Endothelial cell of umbilical vein (primary cell): ENCODE data around the gene IWS1. TPM values are rescaled to one million over a fixed set of nuclear protein-coding genes. Genes with fewer than 3 reads are reported as not detected.

ENCODE experiments used
- BruUV-seq: library from RNA; stranded (reverse); fragments of 400-500 nt; replicated peaks from 2 replicates; lab custom pipeline; 2021; lab: Mats Ljungman, UMichigan
- CTCF ChIA-PET: fragments of 300-600, 350-600 bp; sonication (Branson Sonifier 250); formaldehyde crosslinking; loops from one replicate; lab custom pipeline; 2021; ENCODE audit warnings: antibody characterized with exemption, inconsistent platforms; lab: Charles Lee
- POLR2A ChIA-PET: fragments of 300-600, 350-600 bp; sonication (Branson Sonifier 250); formaldehyde crosslinking; loops from one replicate; lab custom pipeline; 2021; ENCODE audit warnings: antibody characterized with exemption, inconsistent platforms; lab: Charles Lee
- DNase-seq: peaks from one replicate; pipeline ENCODE4 v3.0.0-alpha.2; 2011; ENCODE audit warnings: low read depth, low spot score
- FAIRE-seq: peaks from 2 replicates; lab custom pipeline; 2011; peaks lifted over from hg19 to GRCh38; lab: Jason Lieb, UNC
- H2AFZ ChIP-seq: 2 replicates; pipeline ENCODE4 v1.6.0; 2012; ENCODE audit warnings: low read depth, low read length, control low read depth, inconsistent platforms
- H3K27ac ChIP-seq: 2 replicates; pipeline ENCODE4 v1.5.1; 2011; ENCODE audit warnings: low read depth, mild to moderate bottlenecking, control low read depth, low read length, moderate library complexity; ENCODE audit not compliant: insufficient read depth
- H3K27me3 ChIP-seq, 2 experiments: 2 replicates each; pipeline versions ENCODE4 v1.6.0 to v1.6.1; 2011; ENCODE audit warnings: low read length in 2 of 2, mixed read lengths in 1 of 2; ENCODE audit not compliant: control insufficient read depth in 2 of 2, insufficient read depth in 2 of 2
- H3K36me3 ChIP-seq, 2 experiments: 2 replicates in 1 of 2; 3 replicates in 1 of 2; pipeline ENCODE4 v1.5.1; 2011; ENCODE audit warnings: low read length in 2 of 2, mild to moderate bottlenecking in 1 of 2, moderate library complexity in 1 of 2; ENCODE audit not compliant: control insufficient read depth in 2 of 2, insufficient read depth in 2 of 2; ENCODE audit errors: extremely low read depth in 1 of 2
- H3K4me1 ChIP-seq: 3 replicates; pipeline ENCODE4 v1.5.1; 2011; ENCODE audit warnings: mild to moderate bottlenecking, low read length; ENCODE audit not compliant: control insufficient read depth, insufficient read depth; ENCODE audit errors: extremely low read depth
- H3K4me2 ChIP-seq: 2 replicates; pipeline ENCODE4 v1.6.1; 2011; ENCODE audit warnings: low read length, control low read depth, mixed read lengths; ENCODE audit not compliant: insufficient read depth
- H3K4me3 ChIP-seq, 3 experiments: fragments of 200-600 bp in 1 of 3; sonication (generic), shearing (Covaris generic) in 1 of 3; replicated peaks in 1 of 3; 2 replicates each; pipeline ENCODE4 v1.5.1; 2011 to 2016; ENCODE audit warnings: control low read depth in 3 of 3, low read length in 3 of 3, mild to moderate bottlenecking in 2 of 3, inconsistent platforms in 1 of 3, low read depth in 1 of 3, moderate library complexity in 1 of 3; ENCODE audit not compliant: insufficient read depth in 1 of 3
- H3K79me2 ChIP-seq: 2 replicates; pipeline ENCODE4 v1.6.0; 2012; ENCODE audit warnings: low read length, inconsistent platforms; ENCODE audit not compliant: control insufficient read depth, insufficient read depth
- H3K9ac ChIP-seq: replicated peaks from 2 replicates; pipeline ENCODE3; 2011; ENCODE audit warnings: low read length, control low read depth; ENCODE audit not compliant: insufficient read depth; ENCODE audit errors: extremely low read depth
- H3K9me1 ChIP-seq: replicated peaks from 3 replicates; pipeline ENCODE4 v1.6.0; 2011; ENCODE audit warnings: mild to moderate bottlenecking, low read length; ENCODE audit not compliant: control insufficient read depth, insufficient read depth; ENCODE audit errors: extremely low read depth
- H3K9me3 ChIP-seq: replicated peaks from 2 replicates; pipeline ENCODE4 v1.5.1; 2012; ENCODE audit warnings: low read length, inconsistent platforms; ENCODE audit not compliant: control insufficient read depth, insufficient read depth
- H4K20me1 ChIP-seq: replicated peaks from 2 replicates; pipeline ENCODE3; 2011; ENCODE audit warnings: mild to moderate bottlenecking, low read length; ENCODE audit not compliant: control insufficient read depth, insufficient read depth; ENCODE audit errors: extremely low read depth
- EZH2 ChIP-seq: IDR thresholded peaks from 2 replicates; pipeline ENCODE4 v1.6.1; 2012; ENCODE audit warnings: borderline replicate concordance, low read depth, mild to moderate bottlenecking, moderate library complexity, low read length, inconsistent platforms; ENCODE audit not compliant: severe bottlenecking
- FOS ChIP-seq: IDR thresholded peaks from 2 replicates; pipeline ENCODE4 v1.6.1; 2011; ENCODE audit warnings: mild to moderate bottlenecking, low read length, moderate library complexity, borderline replicate concordance; ENCODE audit not compliant: insufficient read depth
- GATA2 ChIP-seq: IDR thresholded peaks from 2 replicates; pipeline ENCODE4 v1.7.0; 2011; ENCODE audit warnings: low read depth, mild to moderate bottlenecking, moderate library complexity, mixed read lengths, low read length; ENCODE audit not compliant: insufficient read length, insufficient read depth
- JUN ChIP-seq: IDR thresholded peaks from 2 replicates; pipeline ENCODE4 v1.6.1; 2011; ENCODE audit warnings: borderline replicate concordance, low read depth; ENCODE audit not compliant: insufficient read length, insufficient read depth
- MYC ChIP-seq: IDR thresholded peaks from one replicate; pipeline ENCODE4 v1.6.1; 2011; ENCODE audit warnings: mild to moderate bottlenecking, low read depth, low read length
- POLR2A ChIP-seq: IDR thresholded peaks from 2 replicates; pipeline ENCODE4 v1.6.1; 2012; ENCODE audit warnings: low read depth, mild to moderate bottlenecking, control low read depth, low read length
- POLR2AphosphoS5 ChIP-seq: IDR thresholded peaks from 2 replicates; pipeline ENCODE4 v1.6.1; 2012; ENCODE audit warnings: low read depth, mild to moderate bottlenecking, control low read depth, low read length, moderate library complexity; ENCODE audit not compliant: insufficient read depth
- dilution Hi-C: fragments of 300-500 bp; cut with MboI; formaldehyde crosslinking; loops from one replicate; pipeline ENCODE4 v1.15.0; 2019; ENCODE audit warnings: low sequenced_read_pairs; ENCODE audit not compliant: extremely low pct_ligation_motif_present
- intact Hi-C: fragments of 100-400 bp; cut with micrococcal nuclease; formaldehyde crosslinking; loops from one replicate; pipeline ENCODE4 v1.10.0; 2022
- polyA plus RNA-seq, 4 experiments: library from polyadenylated mRNA; depleted of rRNA in 3 of 4; stranded (reverse) in 3 of 4; unstranded in 1 of 4; fragments of >200 nt; gene quantifications; 2 replicates each; pipeline versions ENCODE4 v1.2.1 to v1.2.3, GENCODE V29; 2011 to 2012; ENCODE audit warnings: missing spikeins in 1 of 4
- total RNA-seq: library from RNA; stranded (reverse); gene quantifications from 2 replicates; pipeline ENCODE4 v1.2.3, GENCODE V29; 2021
- TF ChIP-seq, protein P1 (sequence below): IDR thresholded peaks from 2 replicates; pipeline ENCODE4 v1.6.1; 2011; ENCODE audit not compliant: insufficient read depth, insufficient read length
- TF ChIP-seq, protein P2 (sequence below), 2 donors: IDR thresholded peaks; 1 replicate in 1 of 2; 2 replicates in 1 of 2; pipeline ENCODE4 v1.5.1; 2011; ENCODE audit warnings: low read length in 2 of 2, mild to moderate bottlenecking in 2 of 2, moderate library complexity in 2 of 2, control low read depth in 1 of 2, inconsistent platforms in 1 of 2, low read depth in 1 of 2; ENCODE audit not compliant: insufficient read depth in 1 of 2; ENCODE audit errors: extremely low read depth in 1 of 2

IWS1 gene
- total and polyA plus RNA-seq, 2 donors (not counting 3 experiments of a cell fraction or from before 2014, with no cell fraction given), result 14.7 to 51.0 TPM

DNA sequence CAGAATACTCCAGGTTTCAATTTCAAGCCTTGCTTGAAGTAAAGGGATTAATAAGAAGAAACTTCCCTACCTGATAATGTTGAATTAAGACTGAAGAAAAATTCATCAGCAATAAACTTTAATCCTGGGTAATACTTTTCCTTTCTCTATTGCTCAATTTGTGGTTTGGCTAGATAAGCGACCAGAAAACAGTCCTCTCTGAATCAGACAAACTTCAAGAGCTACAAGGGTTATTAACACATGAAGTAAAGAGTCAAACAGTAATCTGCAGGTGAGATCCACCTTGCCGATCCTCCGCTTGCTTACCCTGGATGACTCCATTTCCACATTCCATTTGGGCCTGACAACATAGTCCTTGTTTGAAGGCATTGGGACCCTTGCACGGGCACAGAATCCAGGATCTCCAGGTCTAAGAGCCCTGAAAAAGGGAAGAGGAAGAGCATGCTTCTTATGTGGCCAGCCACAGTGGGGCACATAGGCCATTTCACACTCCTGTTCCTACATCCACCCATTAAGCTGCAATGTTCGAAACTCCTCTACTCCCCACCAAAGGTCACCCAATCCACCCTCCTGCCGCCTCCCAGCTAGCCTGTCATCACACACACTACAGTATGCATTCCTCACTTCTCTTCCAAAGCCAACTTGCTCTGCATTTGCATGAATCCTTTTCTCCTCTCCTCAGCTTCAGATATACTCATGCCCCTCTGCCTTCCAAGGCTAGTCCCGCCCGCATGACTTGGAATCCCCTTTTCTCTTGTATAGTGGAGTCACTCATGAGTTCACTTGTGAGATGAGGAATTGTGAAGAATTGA lies 39.8 kb downstream of the IWS1 start:
- H3K9me3 ChIP-seq, result no peaks in the 10 kb centered on the region
- TF ChIP-seq, protein P1, sequence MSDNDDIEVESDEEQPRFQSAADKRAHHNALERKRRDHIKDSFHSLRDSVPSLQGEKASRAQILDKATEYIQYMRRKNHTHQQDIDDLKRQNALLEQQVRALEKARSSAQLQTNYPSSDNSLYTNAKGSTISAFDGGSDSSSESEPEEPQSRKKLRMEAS, result no peak
- TF ChIP-seq POLR2A (no peak), JUN (no peak), EZH2 (no peak), POLR2AphosphoS5 (no peak), MYC (no peak), FOS (no peak), GATA2 (no peak)
- TF ChIP-seq, protein P2, sequence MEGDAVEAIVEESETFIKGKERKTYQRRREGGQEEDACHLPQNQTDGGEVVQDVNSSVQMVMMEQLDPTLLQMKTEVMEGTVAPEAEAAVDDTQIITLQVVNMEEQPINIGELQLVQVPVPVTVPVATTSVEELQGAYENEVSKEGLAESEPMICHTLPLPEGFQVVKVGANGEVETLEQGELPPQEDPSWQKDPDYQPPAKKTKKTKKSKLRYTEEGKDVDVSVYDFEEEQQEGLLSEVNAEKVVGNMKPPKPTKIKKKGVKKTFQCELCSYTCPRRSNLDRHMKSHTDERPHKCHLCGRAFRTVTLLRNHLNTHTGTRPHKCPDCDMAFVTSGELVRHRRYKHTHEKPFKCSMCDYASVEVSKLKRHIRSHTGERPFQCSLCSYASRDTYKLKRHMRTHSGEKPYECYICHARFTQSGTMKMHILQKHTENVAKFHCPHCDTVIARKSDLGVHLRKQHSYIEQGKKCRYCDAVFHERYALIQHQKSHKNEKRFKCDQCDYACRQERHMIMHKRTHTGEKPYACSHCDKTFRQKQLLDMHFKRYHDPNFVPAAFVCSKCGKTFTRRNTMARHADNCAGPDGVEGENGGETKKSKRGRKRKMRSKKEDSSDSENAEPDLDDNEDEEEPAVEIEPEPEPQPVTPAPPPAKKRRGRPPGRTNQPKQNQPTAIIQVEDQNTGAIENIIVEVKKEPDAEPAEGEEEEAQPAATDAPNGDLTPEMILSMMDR (IDR thresholded peaks at IDR 0.05; ENCODE audit: extremely low read depth in 1 of 2, insufficient read depth in 1 of 2, low read depth in 1 of 2, low read length in 2 of 2), result no peak
- dilution Hi-C loops, result no loop called here
- DNase-seq, result no peak
- H2AFZ ChIP-seq, result no peak overlapping the region
- no peaks in the 10 kb centered on the region for H3K27me3 ChIP-seq
- no peaks in the 10 kb centered on the region for H3K4me1 ChIP-seq
- no peak overlapping the region for H3K4me3 ChIP-seq
- ChIA-PET POLR2A (interaction anchor here (0.6 kb wide), 1 partner anchor 24 kb away, joined by 3 read pairs; no protein-coding TSS in a partner anchor), CTCF (no interaction called here)
- H3K9ac ChIP-seq, result no peak overlapping the region
- H3K79me2 ChIP-seq, result no peaks in the 10 kb centered on the region
- no TSS peak for BruUV-seq
- H3K36me3 ChIP-seq, result peaks cover 33 to 38% of the 10 kb centered on the region in 2 experiments
- no peaks in the 10 kb centered on the region for H4K20me1 ChIP-seq
- no peak overlapping the region for H3K4me2 ChIP-seq
- intact Hi-C loops, result no loop called here
- H3K27ac ChIP-seq, result no peak overlapping the region
- H3K9me1 ChIP-seq, result no peaks in the 10 kb centered on the region
- FAIRE-seq, result no peak
